Endothelial cell of umbilical vein (primary cell): ENCODE measurements around the gene TOX2. TPM values are rescaled to one million over a fixed set of nuclear protein-coding genes. Genes with fewer than 3 reads are reported as not detected.

Experiments used
- BruUV-seq: library from RNA; stranded (reverse); fragments of 400-500 nt; replicated peaks from 2 replicates; lab custom pipeline; 2021; lab: Mats Ljungman, UMichigan
- CTCF ChIA-PET: fragments of 300-600, 350-600 bp; sonication (Branson Sonifier 250); formaldehyde crosslinking; loops from one replicate; lab custom pipeline; 2021; ENCODE audit warnings: antibody characterized with exemption, inconsistent platforms; lab: Charles Lee
- POLR2A ChIA-PET: fragments of 300-600, 350-600 bp; sonication (Branson Sonifier 250); formaldehyde crosslinking; loops from one replicate; lab custom pipeline; 2021; ENCODE audit warnings: antibody characterized with exemption, inconsistent platforms; lab: Charles Lee
- DNase-seq: peaks from one replicate; pipeline ENCODE4 v3.0.0-alpha.2; 2011; ENCODE audit warnings: low read depth, low spot score
- FAIRE-seq: peaks from 2 replicates; lab custom pipeline; 2011; peaks lifted over from hg19 to GRCh38; lab: Jason Lieb, UNC
- H2AFZ ChIP-seq: 2 replicates; pipeline ENCODE4 v1.6.0; 2012; ENCODE audit warnings: low read depth, low read length, control low read depth, inconsistent platforms
- H3K27ac ChIP-seq: 2 replicates; pipeline ENCODE4 v1.5.1; 2011; ENCODE audit warnings: low read depth, mild to moderate bottlenecking, control low read depth, low read length, moderate library complexity; ENCODE audit not compliant: insufficient read depth
- H3K27me3 ChIP-seq, 2 experiments: 2 replicates each; pipeline versions ENCODE4 v1.6.0 to v1.6.1; 2011; ENCODE audit warnings: low read length in 2 of 2, mixed read lengths in 1 of 2; ENCODE audit not compliant: control insufficient read depth in 2 of 2, insufficient read depth in 2 of 2
- H3K36me3 ChIP-seq, 2 experiments: 2 replicates in 1 of 2; 3 replicates in 1 of 2; pipeline ENCODE4 v1.5.1; 2011; ENCODE audit warnings: low read length in 2 of 2, mild to moderate bottlenecking in 1 of 2, moderate library complexity in 1 of 2; ENCODE audit not compliant: control insufficient read depth in 2 of 2, insufficient read depth in 2 of 2; ENCODE audit errors: extremely low read depth in 1 of 2
- H3K4me1 ChIP-seq: 3 replicates; pipeline ENCODE4 v1.5.1; 2011; ENCODE audit warnings: mild to moderate bottlenecking, low read length; ENCODE audit not compliant: control insufficient read depth, insufficient read depth; ENCODE audit errors: extremely low read depth
- H3K4me2 ChIP-seq: 2 replicates; pipeline ENCODE4 v1.6.1; 2011; ENCODE audit warnings: low read length, control low read depth, mixed read lengths; ENCODE audit not compliant: insufficient read depth
- H3K4me3 ChIP-seq, 3 experiments: fragments of 200-600 bp in 1 of 3; sonication (generic), shearing (Covaris generic) in 1 of 3; replicated peaks in 1 of 3; 2 replicates each; pipeline ENCODE4 v1.5.1; 2011 to 2016; ENCODE audit warnings: control low read depth in 3 of 3, low read length in 3 of 3, mild to moderate bottlenecking in 2 of 3, inconsistent platforms in 1 of 3, low read depth in 1 of 3, moderate library complexity in 1 of 3; ENCODE audit not compliant: insufficient read depth in 1 of 3
- H3K79me2 ChIP-seq: 2 replicates; pipeline ENCODE4 v1.6.0; 2012; ENCODE audit warnings: low read length, inconsistent platforms; ENCODE audit not compliant: control insufficient read depth, insufficient read depth
- H3K9ac ChIP-seq: replicated peaks from 2 replicates; pipeline ENCODE3; 2011; ENCODE audit warnings: low read length, control low read depth; ENCODE audit not compliant: insufficient read depth; ENCODE audit errors: extremely low read depth
- H3K9me1 ChIP-seq: replicated peaks from 3 replicates; pipeline ENCODE4 v1.6.0; 2011; ENCODE audit warnings: mild to moderate bottlenecking, low read length; ENCODE audit not compliant: control insufficient read depth, insufficient read depth; ENCODE audit errors: extremely low read depth
- H3K9me3 ChIP-seq: replicated peaks from 2 replicates; pipeline ENCODE4 v1.5.1; 2012; ENCODE audit warnings: low read length, inconsistent platforms; ENCODE audit not compliant: control insufficient read depth, insufficient read depth
- H4K20me1 ChIP-seq: replicated peaks from 2 replicates; pipeline ENCODE3; 2011; ENCODE audit warnings: mild to moderate bottlenecking, low read length; ENCODE audit not compliant: control insufficient read depth, insufficient read depth; ENCODE audit errors: extremely low read depth
- EZH2 ChIP-seq: IDR thresholded peaks from 2 replicates; pipeline ENCODE4 v1.6.1; 2012; ENCODE audit warnings: borderline replicate concordance, low read depth, mild to moderate bottlenecking, moderate library complexity, low read length, inconsistent platforms; ENCODE audit not compliant: severe bottlenecking
- FOS ChIP-seq: IDR thresholded peaks from 2 replicates; pipeline ENCODE4 v1.6.1; 2011; ENCODE audit warnings: mild to moderate bottlenecking, low read length, moderate library complexity, borderline replicate concordance; ENCODE audit not compliant: insufficient read depth
- GATA2 ChIP-seq: IDR thresholded peaks from 2 replicates; pipeline ENCODE4 v1.7.0; 2011; ENCODE audit warnings: low read depth, mild to moderate bottlenecking, moderate library complexity, mixed read lengths, low read length; ENCODE audit not compliant: insufficient read length, insufficient read depth
- JUN ChIP-seq: IDR thresholded peaks from 2 replicates; pipeline ENCODE4 v1.6.1; 2011; ENCODE audit warnings: borderline replicate concordance, low read depth; ENCODE audit not compliant: insufficient read length, insufficient read depth
- MYC ChIP-seq: IDR thresholded peaks from one replicate; pipeline ENCODE4 v1.6.1; 2011; ENCODE audit warnings: mild to moderate bottlenecking, low read depth, low read length
- POLR2A ChIP-seq: IDR thresholded peaks from 2 replicates; pipeline ENCODE4 v1.6.1; 2012; ENCODE audit warnings: low read depth, mild to moderate bottlenecking, control low read depth, low read length
- POLR2AphosphoS5 ChIP-seq: IDR thresholded peaks from 2 replicates; pipeline ENCODE4 v1.6.1; 2012; ENCODE audit warnings: low read depth, mild to moderate bottlenecking, control low read depth, low read length, moderate library complexity; ENCODE audit not compliant: insufficient read depth
- dilution Hi-C: fragments of 300-500 bp; cut with MboI; formaldehyde crosslinking; loops from one replicate; pipeline ENCODE4 v1.15.0; 2019; ENCODE audit warnings: low sequenced_read_pairs; ENCODE audit not compliant: extremely low pct_ligation_motif_present
- intact Hi-C: fragments of 100-400 bp; cut with micrococcal nuclease; formaldehyde crosslinking; loops from one replicate; pipeline ENCODE4 v1.10.0; 2022
- polyA plus RNA-seq, 4 experiments: library from polyadenylated mRNA; depleted of rRNA in 3 of 4; stranded (reverse) in 3 of 4; unstranded in 1 of 4; fragments of >200 nt; gene quantifications; 2 replicates each; pipeline versions ENCODE4 v1.2.1 to v1.2.3, GENCODE V29; 2011 to 2012; ENCODE audit warnings: missing spikeins in 1 of 4
- total RNA-seq: library from RNA; stranded (reverse); gene quantifications from 2 replicates; pipeline ENCODE4 v1.2.3, GENCODE V29; 2021
- TF ChIP-seq, protein P1 (sequence below), 2 donors: IDR thresholded peaks; 1 replicate in 1 of 2; 2 replicates in 1 of 2; pipeline ENCODE4 v1.5.1; 2011; ENCODE audit warnings: low read length in 2 of 2, mild to moderate bottlenecking in 2 of 2, moderate library complexity in 2 of 2, control low read depth in 1 of 2, inconsistent platforms in 1 of 2, low read depth in 1 of 2; ENCODE audit not compliant: insufficient read depth in 1 of 2; ENCODE audit errors: extremely low read depth in 1 of 2
- TF ChIP-seq, protein P2 (sequence below): IDR thresholded peaks from 2 replicates; pipeline ENCODE4 v1.6.1; 2011; ENCODE audit not compliant: insufficient read depth, insufficient read length

The TOX2 gene
- total and polyA plus RNA-seq, 2 donors (not counting 3 experiments of a cell fraction or from before 2014, with no cell fraction given): 7.0 to 18.6 TPM

DNA sequence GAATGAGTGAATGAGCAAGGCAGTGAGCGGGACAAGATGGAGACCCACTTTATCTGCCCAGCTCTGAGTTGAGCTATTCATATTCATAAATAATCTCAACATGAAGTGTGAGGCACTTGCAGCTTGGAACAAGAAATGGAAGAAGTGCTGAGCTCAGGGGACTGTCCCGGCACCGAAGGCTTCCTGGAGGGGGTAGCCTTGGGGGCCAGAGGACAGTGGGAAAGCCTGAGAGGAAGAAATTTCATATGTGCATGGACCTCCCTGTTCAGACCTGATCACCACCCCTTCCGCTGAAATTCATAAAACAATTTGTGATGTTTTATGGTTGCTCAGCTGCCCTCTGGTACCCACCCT lies 103.2 kb downstream of the TOX2 start:
- H3K36me3 ChIP-seq: no peaks in the 10 kb centered on the region
- no peaks in the 10 kb centered on the region for H3K9me1 ChIP-seq
- no peaks in the 10 kb centered on the region for H3K79me2 ChIP-seq
- FAIRE-seq (no peak), DNase-seq (no peak)
- no peak for TF ChIP-seq EZH2
- TF ChIP-seq MYC: no peak
- TF ChIP-seq, protein P1, sequence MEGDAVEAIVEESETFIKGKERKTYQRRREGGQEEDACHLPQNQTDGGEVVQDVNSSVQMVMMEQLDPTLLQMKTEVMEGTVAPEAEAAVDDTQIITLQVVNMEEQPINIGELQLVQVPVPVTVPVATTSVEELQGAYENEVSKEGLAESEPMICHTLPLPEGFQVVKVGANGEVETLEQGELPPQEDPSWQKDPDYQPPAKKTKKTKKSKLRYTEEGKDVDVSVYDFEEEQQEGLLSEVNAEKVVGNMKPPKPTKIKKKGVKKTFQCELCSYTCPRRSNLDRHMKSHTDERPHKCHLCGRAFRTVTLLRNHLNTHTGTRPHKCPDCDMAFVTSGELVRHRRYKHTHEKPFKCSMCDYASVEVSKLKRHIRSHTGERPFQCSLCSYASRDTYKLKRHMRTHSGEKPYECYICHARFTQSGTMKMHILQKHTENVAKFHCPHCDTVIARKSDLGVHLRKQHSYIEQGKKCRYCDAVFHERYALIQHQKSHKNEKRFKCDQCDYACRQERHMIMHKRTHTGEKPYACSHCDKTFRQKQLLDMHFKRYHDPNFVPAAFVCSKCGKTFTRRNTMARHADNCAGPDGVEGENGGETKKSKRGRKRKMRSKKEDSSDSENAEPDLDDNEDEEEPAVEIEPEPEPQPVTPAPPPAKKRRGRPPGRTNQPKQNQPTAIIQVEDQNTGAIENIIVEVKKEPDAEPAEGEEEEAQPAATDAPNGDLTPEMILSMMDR (IDR thresholded peaks at IDR 0.05; ENCODE audit: extremely low read depth in 1 of 2, insufficient read depth in 1 of 2, low read depth in 1 of 2, low read length in 2 of 2): no peak
- no peak for TF ChIP-seq JUN
- TF ChIP-seq, protein P2, sequence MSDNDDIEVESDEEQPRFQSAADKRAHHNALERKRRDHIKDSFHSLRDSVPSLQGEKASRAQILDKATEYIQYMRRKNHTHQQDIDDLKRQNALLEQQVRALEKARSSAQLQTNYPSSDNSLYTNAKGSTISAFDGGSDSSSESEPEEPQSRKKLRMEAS: no peak
- no peak for TF ChIP-seq POLR2A
- no peak for TF ChIP-seq FOS
- TF ChIP-seq GATA2: no peak
- TF ChIP-seq POLR2AphosphoS5: no peak
- H3K27me3 ChIP-seq: no peaks in the 10 kb centered on the region
- no peak overlapping the region for H3K4me3 ChIP-seq
- no peaks in the 10 kb centered on the region for H3K9me3 ChIP-seq
- H3K4me2 ChIP-seq: no peak overlapping the region
- POLR2A ChIA-PET: interaction anchor here (0.7 kb wide), 1 partner anchor 17 kb away, joined by 3 read pairs; no protein-coding TSS in a partner anchor
- intact Hi-C loops (loop anchor here (1.0 to 5.0 kb wide), 6 partner anchors 33 to 173 kb away; no protein-coding TSS in a partner anchor), dilution Hi-C loops (no loop called here)
- H4K20me1 ChIP-seq: no peaks in the 10 kb centered on the region
- CTCF ChIA-PET: interaction anchor here (0.5 to 3.0 kb wide), 12 partner anchors 12 to 569 kb away, joined by 3 to 15 read pairs (median 4); no protein-coding TSS in a partner anchor
- no peak overlapping the region for H3K27ac ChIP-seq
- no TSS peak for BruUV-seq
- peaks cover 39% of the 10 kb centered on the region for H3K4me1 ChIP-seq
- H2AFZ ChIP-seq: no peak overlapping the region
- H3K9ac ChIP-seq: no peak overlapping the region
